AG09309 (cell line): Measurements from ENCODE around the gene MYO1E.

Experiments used
- DNase-seq: peaks from one replicate; pipeline ENCODE4 v3.0.0-alpha.2; 2010; ENCODE audit warnings: low read depth
- H3K4me3 ChIP-seq: 2 replicates; pipeline ENCODE4 v1.5.1; 2011; ENCODE audit warnings: mild to moderate bottlenecking, low read depth, low read length, moderate library complexity; ENCODE audit not compliant: control insufficient read depth
- TF ChIP-seq, protein P1 (sequence below): IDR thresholded peaks from 2 replicates; pipeline ENCODE4 v1.5.1; 2011; ENCODE audit warnings: mild to moderate bottlenecking, low read depth, low read length, inconsistent platforms; ENCODE audit not compliant: insufficient read depth, control insufficient read depth; ENCODE audit errors: missing control alignments

Gene MYO1E

DNA sequence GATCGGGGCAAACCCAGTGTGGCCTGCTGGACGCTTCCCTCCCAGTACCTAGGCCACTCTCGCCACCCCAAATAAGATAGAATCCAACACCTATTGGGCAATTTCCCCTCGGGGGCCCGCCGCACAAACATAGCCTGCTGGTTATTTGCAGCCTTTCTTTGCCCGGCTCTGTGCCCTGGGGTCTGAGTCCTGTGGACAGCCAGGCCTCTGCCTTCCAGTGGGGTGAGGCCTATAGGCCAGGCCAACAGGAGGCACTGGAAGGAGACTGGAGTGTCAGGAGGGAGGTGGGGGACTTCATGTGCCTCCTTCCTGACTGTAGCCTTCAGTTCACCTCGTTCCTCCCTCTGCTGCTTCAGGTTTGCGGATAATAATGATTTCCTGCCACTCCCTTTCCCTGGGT lies 213.5 kb downstream of the MYO1E start:
- TF ChIP-seq, protein P1, sequence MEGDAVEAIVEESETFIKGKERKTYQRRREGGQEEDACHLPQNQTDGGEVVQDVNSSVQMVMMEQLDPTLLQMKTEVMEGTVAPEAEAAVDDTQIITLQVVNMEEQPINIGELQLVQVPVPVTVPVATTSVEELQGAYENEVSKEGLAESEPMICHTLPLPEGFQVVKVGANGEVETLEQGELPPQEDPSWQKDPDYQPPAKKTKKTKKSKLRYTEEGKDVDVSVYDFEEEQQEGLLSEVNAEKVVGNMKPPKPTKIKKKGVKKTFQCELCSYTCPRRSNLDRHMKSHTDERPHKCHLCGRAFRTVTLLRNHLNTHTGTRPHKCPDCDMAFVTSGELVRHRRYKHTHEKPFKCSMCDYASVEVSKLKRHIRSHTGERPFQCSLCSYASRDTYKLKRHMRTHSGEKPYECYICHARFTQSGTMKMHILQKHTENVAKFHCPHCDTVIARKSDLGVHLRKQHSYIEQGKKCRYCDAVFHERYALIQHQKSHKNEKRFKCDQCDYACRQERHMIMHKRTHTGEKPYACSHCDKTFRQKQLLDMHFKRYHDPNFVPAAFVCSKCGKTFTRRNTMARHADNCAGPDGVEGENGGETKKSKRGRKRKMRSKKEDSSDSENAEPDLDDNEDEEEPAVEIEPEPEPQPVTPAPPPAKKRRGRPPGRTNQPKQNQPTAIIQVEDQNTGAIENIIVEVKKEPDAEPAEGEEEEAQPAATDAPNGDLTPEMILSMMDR = no peak

DNA sequence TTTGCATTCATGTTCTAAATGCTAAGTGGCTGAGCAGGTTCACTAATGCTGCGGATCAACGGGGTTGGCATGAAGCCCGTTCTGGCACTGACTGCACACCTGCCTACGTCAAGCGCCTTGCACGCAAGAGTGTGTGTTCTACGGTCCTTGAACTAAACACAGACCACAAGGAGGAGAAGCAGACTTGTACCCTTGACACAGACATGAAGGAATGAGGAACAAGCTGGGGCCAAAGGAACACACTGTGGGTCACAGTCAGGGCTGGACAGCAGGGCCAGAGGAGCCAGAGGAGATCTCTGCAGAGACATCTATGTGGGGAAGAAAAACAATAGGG lies 214.0 kb downstream of the MYO1E start:
- TF ChIP-seq, protein P1 = no peak
- no peak overlapping the region for H3K4me3 ChIP-seq
- no peak for DNase-seq

More for the DNA sequence above, 213.5 kb downstream of the MYO1E start:
- no peak overlapping the region for H3K4me3 ChIP-seq
- no peak for DNase-seq

- TF ChIP-seq, protein P1 = no peak
- H3K4me3 ChIP-seq = no peak overlapping the region
- no peak for DNase-seq
Observed at GRCh38 chr15:59157840-59158700, 214.6 kb downstream of the MYO1E start.

DNA sequence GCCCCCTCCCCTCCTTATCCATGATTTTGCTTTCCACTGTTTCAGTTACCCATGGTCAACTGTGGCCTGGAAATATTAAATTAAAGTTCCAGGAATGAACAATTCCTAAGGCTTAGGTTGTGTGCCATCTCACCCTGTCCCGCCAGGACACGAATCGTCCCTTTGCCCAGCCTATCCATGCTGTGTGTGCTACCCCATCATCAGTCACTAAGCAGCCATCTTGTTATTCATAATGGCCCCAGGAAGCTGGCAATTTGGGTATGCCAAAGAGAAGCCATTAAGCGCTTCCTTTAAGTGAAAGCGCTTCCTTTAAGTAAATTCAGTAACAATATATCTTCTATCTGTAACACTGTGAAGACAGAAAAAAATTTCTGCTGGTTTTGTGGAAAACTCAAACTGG lies 215.3 kb downstream of the MYO1E start:
- DNase-seq = no peak
- no peak overlapping the region for H3K4me3 ChIP-seq
- TF ChIP-seq, protein P1 = no peak

GRCh38 chr15:59155431-59155830 lies 217.2 kb downstream of the MYO1E start:
- H3K4me3 ChIP-seq = no peak overlapping the region
- no peak for DNase-seq
- TF ChIP-seq, protein P1 = no peak

DNA sequence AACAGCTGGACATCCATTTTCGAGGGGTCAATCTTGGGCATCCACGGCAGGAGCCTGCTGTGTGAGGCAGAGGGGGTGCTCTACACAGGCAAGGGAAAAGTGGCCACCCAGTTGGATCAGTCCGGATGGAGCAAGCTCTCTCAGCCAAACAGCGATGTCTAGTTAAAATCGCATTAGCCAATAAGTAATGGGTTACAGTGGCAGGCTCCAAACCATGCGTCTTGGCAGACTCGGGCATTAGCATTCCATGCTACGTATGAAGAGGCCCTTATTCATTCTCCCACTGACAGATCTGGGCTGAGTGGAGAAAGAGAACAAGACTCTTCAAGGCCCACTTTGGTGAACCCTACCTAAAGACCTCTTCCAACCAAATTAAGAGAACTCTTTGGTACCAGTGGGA lies 218.4 kb downstream of the MYO1E start:
- no peak overlapping the region for H3K4me3 ChIP-seq
- DNase-seq = no peak
- TF ChIP-seq, protein P1 = no peak

DNA sequence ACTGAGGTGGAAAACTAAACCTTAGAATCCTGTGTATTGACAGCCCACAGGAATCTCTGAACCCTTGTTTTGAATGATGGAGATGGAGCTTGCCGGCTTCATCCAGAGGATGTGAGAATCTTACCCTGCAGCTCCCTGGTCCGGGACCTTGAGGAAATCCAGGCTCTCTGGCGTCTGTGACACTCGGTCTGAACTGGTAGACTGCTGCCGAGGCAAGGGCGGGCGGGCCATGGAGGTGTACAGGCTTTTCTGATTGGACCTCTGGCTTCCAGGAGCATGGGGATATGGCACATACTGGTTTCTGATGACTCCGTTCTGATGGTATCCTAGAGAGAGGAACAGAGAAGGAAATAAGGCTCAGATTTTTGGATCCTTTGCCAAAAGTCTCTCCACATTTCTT lies 219.2 kb downstream of the MYO1E start:
- TF ChIP-seq, protein P1 = no peak
- DNase-seq = no peak
- no peak overlapping the region for H3K4me3 ChIP-seq
